HEK293 (cell line): Measurements from ENCODE around the gene AGMO.

ENCODE experiments used
- CTCF ChIA-PET: fragments of 350-600 bp; formaldehyde crosslinking; extraction: SDS; loops from one replicate; lab custom pipeline; 2021; ENCODE audit warnings: antibody characterized with exemption; lab: Yijun Ruan, JAX
- POLR2A ChIA-PET: fragments of 300-600 bp; formaldehyde crosslinking; extraction: SDS; loops from one replicate; lab custom pipeline; 2020; ENCODE audit warnings: antibody characterized with exemption, inconsistent platforms; lab: Yijun Ruan, JAX
- H3K27ac ChIP-seq: fragments of 200-500 bp; sonication (Bioruptor generic); 2 replicates; pipeline ENCODE4 v1.5.1; 2014; ENCODE audit warnings: low read depth, low read length, control low read depth, inconsistent platforms; ENCODE audit errors: extremely low read depth
- H3K36me3 ChIP-seq, 2 experiments: fragments of 200-500 bp in 1 of 2; sonication (Bioruptor generic) in 1 of 2; 1 replicate in 1 of 2; 2 replicates in 1 of 2; pipeline ENCODE4 v1.5.1; 2014 to 2017; ENCODE audit warnings: inconsistent platforms in 2 of 2, low read length in 2 of 2; ENCODE audit not compliant: control insufficient read depth in 2 of 2, insufficient read depth in 1 of 2
- H3K4me1 ChIP-seq: fragments of 200-500 bp; sonication (Bioruptor generic); 2 replicates; pipeline ENCODE4 v1.5.1; 2014; ENCODE audit warnings: mild to moderate bottlenecking, low read length, inconsistent platforms; ENCODE audit not compliant: control insufficient read depth, insufficient read depth
- H3K4me3 ChIP-seq: 2 replicates; pipeline ENCODE4 v1.5.1; 2011; ENCODE audit warnings: low read depth, mild to moderate bottlenecking, control low read depth, low read length, moderate library complexity
- H3K9me3 ChIP-seq: fragments of 200-500 bp; sonication (Bioruptor generic); 2 replicates; pipeline ENCODE4 v1.5.1; 2014; ENCODE audit warnings: low read depth, low read length, inconsistent platforms; ENCODE audit not compliant: control insufficient read depth, insufficient read depth
- GFI1B ChIP-seq: fragments of 450-650 bp; formaldehyde crosslinking; IDR thresholded peaks from 2 replicates; pipeline ENCODE4 v1.5.1; 2016; ENCODE audit warnings: missing biosample characterization, missing genetic modification characterization
- GLI2 ChIP-seq: fragments of 450-650 bp; formaldehyde crosslinking; IDR thresholded peaks from 2 replicates; pipeline ENCODE4; 2017; ENCODE audit warnings: missing biosample characterization, missing genetic modification characterization, low read depth, borderline replicate concordance
- HOXA7 ChIP-seq: sonication (generic); formaldehyde crosslinking; IDR thresholded peaks from 2 replicates; pipeline ENCODE4 v1.8.1; 2022; ENCODE audit warnings: missing genetic modification reagents, borderline replicate concordance
- IKZF3 ChIP-seq: fragments of 450-650 bp; IDR thresholded peaks from 2 replicates; pipeline ENCODE4 v1.5.0; 2018; ENCODE audit warnings: missing biosample characterization, mild to moderate bottlenecking, missing genetic modification characterization, moderate library complexity
- KLF9 ChIP-seq: fragments of 450-650 bp; formaldehyde crosslinking; IDR thresholded peaks from 2 replicates; pipeline ENCODE4 v1.5.1; 2016; ENCODE audit warnings: missing biosample characterization, missing genetic modification characterization, low read depth
- SP7 ChIP-seq: fragments of 450-650 bp; formaldehyde crosslinking; IDR thresholded peaks from 2 replicates; pipeline ENCODE4 v1.5.1; 2016; ENCODE audit warnings: missing biosample characterization, missing genetic modification characterization
- ZBTB21 ChIP-seq: fragments of 450-650 bp; formaldehyde crosslinking; IDR thresholded peaks from 2 replicates; pipeline ENCODE4 v1.5.1; 2017; ENCODE audit warnings: missing biosample characterization, missing genetic modification characterization
- ZBTB7A ChIP-seq: fragments of 450-650 bp; formaldehyde crosslinking; IDR thresholded peaks from 2 replicates; pipeline ENCODE4 v1.5.1; 2016; ENCODE audit warnings: low read depth, missing biosample characterization, missing genetic modification characterization
- ZFHX2 ChIP-seq: fragments of 450-650 bp; formaldehyde crosslinking; conservative IDR thresholded peaks from 2 replicates; pipeline ENCODE4 v1.5.1; 2016; ENCODE audit warnings: missing biosample characterization, missing genetic modification characterization
- ZFP69B ChIP-seq: fragments of 450-650 bp; formaldehyde crosslinking; IDR thresholded peaks from 2 replicates; pipeline ENCODE4 v1.5.1; 2016; ENCODE audit warnings: missing biosample characterization, missing genetic modification characterization
- ZIC2 ChIP-seq: fragments of 450-650 bp; formaldehyde crosslinking; IDR thresholded peaks from 2 replicates; pipeline ENCODE4 v1.5.1; 2016; ENCODE audit warnings: missing biosample characterization, missing genetic modification characterization
- ZNF133 ChIP-seq: fragments of 450-650 bp; formaldehyde crosslinking; IDR thresholded peaks from 2 replicates; pipeline ENCODE4 v1.5.1; 2016; ENCODE audit warnings: missing biosample characterization, missing genetic modification characterization
- ZNF138 ChIP-seq: fragments of 450-650 bp; formaldehyde crosslinking; IDR thresholded peaks from 2 replicates; pipeline ENCODE4 v1.5.1; 2016; ENCODE audit warnings: missing biosample characterization, missing genetic modification characterization, borderline replicate concordance
- ZNF2 ChIP-seq: fragments of 450-650 bp; formaldehyde crosslinking; IDR thresholded peaks from 2 replicates; pipeline ENCODE4 v1.5.1; 2016; ENCODE audit warnings: missing biosample characterization, missing genetic modification characterization
- ZNF223 ChIP-seq: fragments of 450-650 bp; formaldehyde crosslinking; IDR thresholded peaks from 2 replicates; pipeline ENCODE4 v1.5.1; 2016; ENCODE audit warnings: missing biosample characterization, missing genetic modification characterization
- ZNF24 ChIP-seq: fragments of 450-650 bp; formaldehyde crosslinking; IDR thresholded peaks from 2 replicates; pipeline ENCODE4 v1.5.1; 2016; ENCODE audit warnings: missing biosample characterization, missing genetic modification characterization
- ZNF274 ChIP-seq, 2 experiments: fragments of 200-500 bp in 1 of 2; fragments of 450-650 bp in 1 of 2; sonication (Bioruptor generic) in 1 of 2; formaldehyde crosslinking in 1 of 2; IDR thresholded peaks; 2 replicates each; pipeline versions ENCODE4 v1.5.1 to v1.6.1; 2014 to 2016; ENCODE audit warnings: borderline replicate concordance in 1 of 2, inconsistent platforms in 1 of 2, low read length in 1 of 2, missing biosample characterization in 1 of 2, missing genetic modification characterization in 1 of 2
- ZNF292 ChIP-seq: fragments of 450-650 bp; formaldehyde crosslinking; IDR thresholded peaks from 2 replicates; pipeline ENCODE4 v1.5.1; 2016; ENCODE audit warnings: low read depth, missing biosample characterization, missing genetic modification characterization, borderline replicate concordance
- ZNF302 ChIP-seq: fragments of 450-650 bp; formaldehyde crosslinking; IDR thresholded peaks from 2 replicates; pipeline ENCODE4 v1.5.1; 2016; ENCODE audit warnings: missing biosample characterization, missing genetic modification characterization, low read depth
- ZNF423 ChIP-seq: fragments of 450-650 bp; formaldehyde crosslinking; IDR thresholded peaks from 2 replicates; pipeline ENCODE4 v1.5.1; 2016; ENCODE audit warnings: missing biosample characterization, missing genetic modification characterization
- ZNF433 ChIP-seq: fragments of 450-650 bp; formaldehyde crosslinking; IDR thresholded peaks from 2 replicates; pipeline ENCODE4 v1.5.1; 2016; ENCODE audit warnings: missing biosample characterization, missing genetic modification characterization, low read depth
- ZNF548 ChIP-seq: fragments of 450-650 bp; formaldehyde crosslinking; IDR thresholded peaks from 2 replicates; pipeline ENCODE4 v1.5.1; 2016; ENCODE audit warnings: missing biosample characterization, missing genetic modification characterization
- ZNF549 ChIP-seq: fragments of 450-650 bp; IDR thresholded peaks from 2 replicates; pipeline ENCODE4 v1.5.1; 2018; ENCODE audit warnings: missing biosample characterization, missing genetic modification characterization, mild to moderate bottlenecking, inconsistent platforms, moderate library complexity
- ZNF561 ChIP-seq: fragments of 450-650 bp; IDR thresholded peaks from 2 replicates; pipeline ENCODE4 v1.5.1; 2018; ENCODE audit warnings: missing biosample characterization, missing genetic modification characterization, borderline replicate concordance
- ZNF658 ChIP-seq: fragments of 450-650 bp; formaldehyde crosslinking; IDR thresholded peaks from 2 replicates; pipeline ENCODE4; 2016; ENCODE audit warnings: missing biosample characterization, missing genetic modification characterization
- ZNF664 ChIP-seq: fragments of 450-650 bp; formaldehyde crosslinking; IDR thresholded peaks from 2 replicates; pipeline ENCODE4 v1.5.1; 2016; ENCODE audit warnings: missing biosample characterization, missing genetic modification characterization
- ZNF777 ChIP-seq: fragments of 450-650 bp; formaldehyde crosslinking; IDR thresholded peaks from 2 replicates; pipeline ENCODE4 v1.5.1; 2017; ENCODE audit warnings: missing biosample characterization, missing genetic modification characterization, borderline replicate concordance
- ZNF837 ChIP-seq: fragments of 450-650 bp; formaldehyde crosslinking; IDR thresholded peaks from 2 replicates; pipeline ENCODE4 v1.5.1; 2016; ENCODE audit warnings: missing biosample characterization, missing genetic modification characterization
- TF ChIP-seq, protein P1 (sequence below): fragments of 450-650 bp; IDR thresholded peaks from 2 replicates; pipeline ENCODE4 v1.5.1; 2018; ENCODE audit warnings: missing biosample characterization, missing genetic modification characterization
- TF ChIP-seq, protein P2 (sequence below): fragments of 450-650 bp; formaldehyde crosslinking; IDR thresholded peaks from 2 replicates; pipeline ENCODE4 v1.5.1; 2017; ENCODE audit warnings: missing biosample characterization, missing genetic modification characterization

AGMO gene

DNA sequence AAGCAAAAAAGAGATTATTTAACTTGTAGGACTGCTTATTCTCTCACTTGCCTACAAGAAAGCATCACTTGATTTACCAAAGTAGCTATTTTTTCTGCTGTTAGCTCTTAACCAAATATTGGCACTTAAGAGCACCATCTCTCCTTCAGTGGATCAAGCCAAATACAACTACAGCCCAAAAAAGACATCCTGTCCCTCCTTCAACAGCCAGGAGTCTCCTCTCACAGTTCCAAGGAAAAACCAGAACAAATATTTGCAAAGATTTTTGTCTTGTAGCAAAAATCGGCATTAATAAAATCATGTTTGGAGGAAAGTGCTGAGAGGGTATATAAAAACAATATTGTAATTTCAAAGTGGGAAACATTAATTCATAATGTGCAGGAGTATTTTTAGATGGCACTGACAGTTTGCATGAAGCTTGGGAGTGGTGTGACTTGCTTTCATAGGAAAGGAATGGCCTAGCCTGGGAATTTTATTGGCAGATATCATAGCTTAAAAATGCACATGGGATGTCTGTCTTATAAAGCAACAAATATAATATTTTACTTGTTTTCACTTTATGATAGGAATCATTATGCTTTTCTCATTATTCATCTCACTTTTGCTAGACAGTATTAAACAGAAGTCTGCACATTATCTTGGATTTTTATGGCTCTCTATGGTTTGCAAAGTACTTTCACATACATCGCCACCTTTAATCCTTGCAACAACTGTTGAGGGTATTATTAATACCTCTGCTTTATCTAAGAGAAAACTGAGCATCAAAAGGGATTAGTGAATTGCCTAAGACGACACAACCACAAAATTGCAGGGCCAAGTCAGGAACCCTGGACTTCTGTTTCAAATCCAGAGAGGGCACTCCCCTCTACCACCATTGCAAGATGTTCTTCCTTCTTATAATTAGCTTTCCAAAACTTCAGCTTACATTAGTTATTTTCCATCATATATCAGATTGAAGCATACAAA is 103.5 kb downstream of the AGMO start:
- H3K4me3 ChIP-seq: no peak overlapping the region
- TF ChIP-seq ZNF433 (tag by site-specific recombination) (no peak), GLI2 (tag by site-specific recombination) (no peak), ZFP69B (no peak), ZNF777 (tag by site-specific recombination) (no peak), KLF9 (no peak), IKZF3 (tag by site-specific recombination) (no peak), ZNF549 (tag by site-specific recombination) (no peak), ZIC2 (no peak), ZNF561 (tag by site-specific recombination) (no peak), ZNF138 (tag by site-specific recombination) (no peak), ZNF548 (no peak), GFI1B (no peak), ZNF837 (no peak), ZNF664 (no peak), ZFHX2 (tag by site-specific recombination) (no peak), ZNF2 (tag by site-specific recombination) (no peak)
- TF ChIP-seq, protein P1, sequence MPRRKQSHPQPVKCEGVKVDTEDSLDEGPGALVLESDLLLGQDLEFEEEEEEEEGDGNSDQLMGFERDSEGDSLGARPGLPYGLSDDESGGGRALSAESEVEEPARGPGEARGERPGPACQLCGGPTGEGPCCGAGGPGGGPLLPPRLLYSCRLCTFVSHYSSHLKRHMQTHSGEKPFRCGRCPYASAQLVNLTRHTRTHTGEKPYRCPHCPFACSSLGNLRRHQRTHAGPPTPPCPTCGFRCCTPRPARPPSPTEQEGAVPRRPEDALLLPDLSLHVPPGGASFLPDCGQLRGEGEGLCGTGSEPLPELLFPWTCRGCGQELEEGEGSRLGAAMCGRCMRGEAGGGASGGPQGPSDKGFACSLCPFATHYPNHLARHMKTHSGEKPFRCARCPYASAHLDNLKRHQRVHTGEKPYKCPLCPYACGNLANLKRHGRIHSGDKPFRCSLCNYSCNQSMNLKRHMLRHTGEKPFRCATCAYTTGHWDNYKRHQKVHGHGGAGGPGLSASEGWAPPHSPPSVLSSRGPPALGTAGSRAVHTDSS (tag by site-specific recombination): no peak
- POLR2A ChIA-PET: no interaction called here
- CTCF ChIA-PET: no interaction called here
- no peaks in the 10 kb centered on the region for H3K4me1 ChIP-seq
- no peak overlapping the region for H3K27ac ChIP-seq
- no peaks in the 10 kb centered on the region for H3K9me3 ChIP-seq
- no peaks in the 10 kb centered on the region for H3K36me3 ChIP-seq

DNA sequence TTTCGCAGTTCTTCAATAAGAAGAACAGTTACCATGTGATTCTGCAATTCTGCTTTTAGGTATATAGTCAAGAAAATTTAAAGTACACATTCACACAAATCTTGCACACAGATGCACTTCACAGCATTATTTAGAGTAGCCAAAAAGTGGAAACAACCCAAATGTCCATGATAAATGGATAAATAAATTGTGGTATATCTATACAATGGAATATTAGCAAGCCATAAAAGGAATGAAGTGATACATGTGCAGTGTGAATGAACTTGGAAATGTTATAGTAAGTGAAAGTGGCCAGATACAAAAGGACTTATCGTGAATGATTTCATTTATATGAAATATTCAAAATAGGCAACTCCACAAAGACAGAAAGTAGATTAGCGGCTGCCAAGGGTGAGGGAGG is 109.1 kb downstream of the AGMO start:
- no peak overlapping the region for H3K4me3 ChIP-seq
- H3K9me3 ChIP-seq: no peaks in the 10 kb centered on the region
- H3K4me1 ChIP-seq: no peaks in the 10 kb centered on the region
- no peak overlapping the region for H3K27ac ChIP-seq
- POLR2A ChIA-PET: no interaction called here
- CTCF ChIA-PET: interaction anchor here (1.0 kb wide), 1 partner anchor 8 kb away, joined by 3 read pairs; no protein-coding TSS in a partner anchor
- TF ChIP-seq ZNF423 (tag by site-specific recombination) (no peak), ZNF223 (tag by site-specific recombination) (no peak), ZNF24 (tag by site-specific recombination) (no peak), ZNF302 (tag by site-specific recombination) (no peak), ZIC2 (no peak), ZNF133 (no peak), ZNF2 (tag by site-specific recombination) (no peak), SP7 (no peak), ZNF292 (tag by site-specific recombination) (no peak), HOXA7 (CRISPR knock-in tag) (no peak), ZNF658 (tag by site-specific recombination) (no peak), ZBTB21 (tag by site-specific recombination) (no peak), ZBTB7A (no peak), ZNF274 (IDR thresholded peaks at IDR 0.05; ENCODE audit: low read length) (no peak), ZNF274 (tag by site-specific recombination; IDR thresholded peaks at IDR 0.05; ENCODE audit: borderline replicate concordance) (no peak)
- TF ChIP-seq, protein P2, sequence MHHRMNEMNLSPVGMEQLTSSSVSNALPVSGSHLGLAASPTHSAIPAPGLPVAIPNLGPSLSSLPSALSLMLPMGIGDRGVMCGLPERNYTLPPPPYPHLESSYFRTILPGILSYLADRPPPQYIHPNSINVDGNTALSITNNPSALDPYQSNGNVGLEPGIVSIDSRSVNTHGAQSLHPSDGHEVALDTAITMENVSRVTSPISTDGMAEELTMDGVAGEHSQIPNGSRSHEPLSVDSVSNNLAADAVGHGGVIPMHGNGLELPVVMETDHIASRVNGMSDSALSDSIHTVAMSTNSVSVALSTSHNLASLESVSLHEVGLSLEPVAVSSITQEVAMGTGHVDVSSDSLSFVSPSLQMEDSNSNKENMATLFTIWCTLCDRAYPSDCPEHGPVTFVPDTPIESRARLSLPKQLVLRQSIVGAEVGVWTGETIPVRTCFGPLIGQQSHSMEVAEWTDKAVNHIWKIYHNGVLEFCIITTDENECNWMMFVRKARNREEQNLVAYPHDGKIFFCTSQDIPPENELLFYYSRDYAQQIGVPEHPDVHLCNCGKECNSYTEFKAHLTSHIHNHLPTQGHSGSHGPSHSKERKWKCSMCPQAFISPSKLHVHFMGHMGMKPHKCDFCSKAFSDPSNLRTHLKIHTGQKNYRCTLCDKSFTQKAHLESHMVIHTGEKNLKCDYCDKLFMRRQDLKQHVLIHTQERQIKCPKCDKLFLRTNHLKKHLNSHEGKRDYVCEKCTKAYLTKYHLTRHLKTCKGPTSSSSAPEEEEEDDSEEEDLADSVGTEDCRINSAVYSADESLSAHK (tag by site-specific recombination): no peak
- TF ChIP-seq, all 188 proteins: peak for 0
- no peaks in the 10 kb centered on the region for H3K36me3 ChIP-seq
